ENCODE data around the gene NOS1. TPM values are rescaled to one million over a fixed set of nuclear protein-coding genes. Genes with fewer than 3 reads are reported as not detected.

The NOS1 gene
- total RNA-seq, 2 experiments from 2014 or later, result not detected

GRCh38 chr12:117208811-117209455 is 152.5 kb downstream of the NOS1 start:
- POLR2A ChIA-PET, result no interaction called here
- TF ChIP-seq, protein P1, sequence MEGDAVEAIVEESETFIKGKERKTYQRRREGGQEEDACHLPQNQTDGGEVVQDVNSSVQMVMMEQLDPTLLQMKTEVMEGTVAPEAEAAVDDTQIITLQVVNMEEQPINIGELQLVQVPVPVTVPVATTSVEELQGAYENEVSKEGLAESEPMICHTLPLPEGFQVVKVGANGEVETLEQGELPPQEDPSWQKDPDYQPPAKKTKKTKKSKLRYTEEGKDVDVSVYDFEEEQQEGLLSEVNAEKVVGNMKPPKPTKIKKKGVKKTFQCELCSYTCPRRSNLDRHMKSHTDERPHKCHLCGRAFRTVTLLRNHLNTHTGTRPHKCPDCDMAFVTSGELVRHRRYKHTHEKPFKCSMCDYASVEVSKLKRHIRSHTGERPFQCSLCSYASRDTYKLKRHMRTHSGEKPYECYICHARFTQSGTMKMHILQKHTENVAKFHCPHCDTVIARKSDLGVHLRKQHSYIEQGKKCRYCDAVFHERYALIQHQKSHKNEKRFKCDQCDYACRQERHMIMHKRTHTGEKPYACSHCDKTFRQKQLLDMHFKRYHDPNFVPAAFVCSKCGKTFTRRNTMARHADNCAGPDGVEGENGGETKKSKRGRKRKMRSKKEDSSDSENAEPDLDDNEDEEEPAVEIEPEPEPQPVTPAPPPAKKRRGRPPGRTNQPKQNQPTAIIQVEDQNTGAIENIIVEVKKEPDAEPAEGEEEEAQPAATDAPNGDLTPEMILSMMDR (conservative IDR thresholded peaks at IDR 0.05; ENCODE audit: low read length), result no peak
- no peak for TF ChIP-seq EZH2phosphoT487 (IDR thresholded peaks at IDR 0.05; ENCODE audit: borderline replicate concordance, low read depth, low read length)
- Histone ChIP-seq H3K4me3 (ENCODE audit: low read depth, low read length, poor library complexity, severe bottlenecking) (no peak overlapping the region), H3K4me2 (ENCODE audit: low read length) (no peak overlapping the region), H3K9me3 (ENCODE audit: low read length) (no peaks in the 10 kb centered on the region), H3K36me3 (ENCODE audit: insufficient read depth, low read length) (no peaks in the 10 kb centered on the region), H2AFZ (ENCODE audit: low read length) (no peak overlapping the region), H4K20me1 (ENCODE audit: insufficient read depth, low read length) (no peaks in the 10 kb centered on the region), H3K4me1 (ENCODE audit: insufficient read depth, low read length, poor library complexity, severe bottlenecking) (no peaks in the 10 kb centered on the region), H3K27ac (ENCODE audit: low read depth, low read length, poor library complexity, severe bottlenecking) (no peak overlapping the region), H3K79me2 (ENCODE audit: insufficient read depth, low read depth, low read length) (no peaks in the 10 kb centered on the region), H3K9me2 (ENCODE audit: insufficient read depth, low read length) (no peaks in the 10 kb centered on the region)
- BruUV-seq (replicated peaks), result no TSS peak
- CTCF ChIA-PET (ENCODE audit: unreplicated experiment), result no interaction called here
- DNase-seq (ENCODE audit: low spot score), result no peak
- intact Hi-C loops (cut with micrococcal nuclease; ENCODE audit: unreplicated experiment), result no loop called here

DNA sequence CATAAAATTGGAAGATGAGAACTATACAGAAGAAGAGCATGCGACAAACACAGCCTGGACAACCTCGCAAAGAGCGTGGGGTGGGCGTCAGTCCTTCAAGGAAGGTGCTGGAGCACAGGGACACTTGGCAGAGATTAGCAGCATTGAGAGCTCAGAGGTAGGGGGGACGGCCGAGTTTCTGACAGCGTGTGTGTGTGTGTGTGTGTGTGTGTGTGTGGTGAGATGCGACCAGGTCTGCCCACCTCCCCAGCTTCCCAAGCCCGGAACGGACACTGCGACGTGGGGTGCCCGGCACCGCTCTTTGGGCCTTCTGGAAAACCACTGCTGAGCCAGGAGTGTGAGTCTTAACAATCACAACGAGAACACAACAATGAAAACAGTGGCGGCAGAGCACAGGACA is 153.2 kb downstream of the NOS1 start:
- no peaks in the 10 kb centered on the region for H3K79me2 ChIP-seq (ENCODE audit: insufficient read depth, low read depth, low read length)
- BruUV-seq (replicated peaks), result no TSS peak
- H3K27ac ChIP-seq (ENCODE audit: low read depth, low read length, poor library complexity, severe bottlenecking), result no peak overlapping the region
- no peak for TF ChIP-seq EZH2phosphoT487 (IDR thresholded peaks at IDR 0.05; ENCODE audit: borderline replicate concordance, low read depth, low read length)
- TF ChIP-seq, protein P1 (conservative IDR thresholded peaks at IDR 0.05; ENCODE audit: low read length), result no peak
- H4K20me1 ChIP-seq (ENCODE audit: insufficient read depth, low read length), result no peaks in the 10 kb centered on the region
- H3K4me3 ChIP-seq (ENCODE audit: low read depth, low read length, poor library complexity, severe bottlenecking), result no peak overlapping the region
- no peaks in the 10 kb centered on the region for H3K4me1 ChIP-seq (ENCODE audit: insufficient read depth, low read length, poor library complexity, severe bottlenecking)
- no peaks in the 10 kb centered on the region for H3K36me3 ChIP-seq (ENCODE audit: insufficient read depth, low read length)
- intact Hi-C loops (cut with micrococcal nuclease; ENCODE audit: unreplicated experiment), result no loop called here
- no peak overlapping the region for H3K4me2 ChIP-seq (ENCODE audit: low read length)
- POLR2A ChIA-PET, result no interaction called here
- no peak for DNase-seq (ENCODE audit: low spot score)
- H2AFZ ChIP-seq (ENCODE audit: low read length), result no peak overlapping the region
- H3K9me3 ChIP-seq (ENCODE audit: low read length), result no peaks in the 10 kb centered on the region
- CTCF ChIA-PET (ENCODE audit: unreplicated experiment), result no interaction called here
- H3K9me2 ChIP-seq (ENCODE audit: insufficient read depth, low read length), result no peaks in the 10 kb centered on the region

- no TSS peak for BruUV-seq (replicated peaks)
- CTCF ChIA-PET (ENCODE audit: unreplicated experiment), result no interaction called here
- Histone ChIP-seq H3K36me3 (ENCODE audit: insufficient read depth, low read length) (no peaks in the 10 kb centered on the region), H3K4me2 (ENCODE audit: low read length) (no peak overlapping the region), H3K79me2 (ENCODE audit: insufficient read depth, low read depth, low read length) (no peaks in the 10 kb centered on the region), H3K9me2 (ENCODE audit: insufficient read depth, low read length) (no peaks in the 10 kb centered on the region), H3K27ac (ENCODE audit: low read depth, low read length, poor library complexity, severe bottlenecking) (no peak overlapping the region), H2AFZ (ENCODE audit: low read length) (no peak overlapping the region), H3K9me3 (ENCODE audit: low read length) (no peaks in the 10 kb centered on the region), H4K20me1 (ENCODE audit: insufficient read depth, low read length) (no peaks in the 10 kb centered on the region), H3K4me3 (ENCODE audit: low read depth, low read length, poor library complexity, severe bottlenecking) (no peak overlapping the region), H3K4me1 (ENCODE audit: insufficient read depth, low read length, poor library complexity, severe bottlenecking) (no peaks in the 10 kb centered on the region)
- TF ChIP-seq, protein P1 (conservative IDR thresholded peaks at IDR 0.05; ENCODE audit: low read length), result no peak
- no peak for TF ChIP-seq EZH2phosphoT487 (IDR thresholded peaks at IDR 0.05; ENCODE audit: borderline replicate concordance, low read depth, low read length)
- DNase-seq (ENCODE audit: low spot score), result no peak
- POLR2A ChIA-PET, result no interaction called here
- intact Hi-C loops (cut with micrococcal nuclease; ENCODE audit: unreplicated experiment), result no loop called here
Measured at GRCh38 chr12:117207675-117208074, 153.8 kb downstream of the NOS1 start.
